Neural progenitor cell (in vitro differentiated cells): Measurements from ENCODE around the gene DEPDC7.

Source experiments
- CTCF ChIP-seq: fragments of 200-600 bp; sonication (generic); IDR thresholded peaks from 2 replicates; pipeline ENCODE4 v1.5.1; 2017; ENCODE audit warnings: antibody characterized with exemption, mild to moderate bottlenecking
- EZH2phosphoT487 ChIP-seq: fragments of 200-600 bp; sonication (generic); IDR thresholded peaks from 2 replicates; pipeline ENCODE4 v1.6.1; 2017; ENCODE audit warnings: antibody characterized with exemption

GRCh38 chr11:33033493-33033892 lies 17.8 kb downstream of the DEPDC7 start:
- TF ChIP-seq CTCF (no peak), EZH2phosphoT487 (no peak)
